Measurements from ENCODE around the gene TRABD2A.
"Not testable (repeated sequence)": the region's sequence is repeated elsewhere in the genome, so short reads cannot be mapped to it uniquely, and the experiment has no call there.

The TRABD2A gene
- 31.9 to 72.6 reads per million in 2 donors for total RNA-seq

GRCh38 chr2:84880645-84881521, at the start of gene TRABD2A:
TSS of gene TRABD2A (minus strand) at chr2:84881084. CDS start at chr2:84881039, 45 bp downstream.
- peak; percentile 29 for DNase-seq

- no peak for DNase-seq
Measured at GRCh38 chr2:84927275-84927627, 46.4 kb upstream of the TRABD2A start.

- DNase-seq, result peak; percentile 81
Measured at GRCh38 chr2:84925724-84926376, 45.0 kb upstream of the TRABD2A start.

- no peak for DNase-seq
Measured at GRCh38 chr2:84925336-84925723, 44.4 kb upstream of the TRABD2A start.

- no peak for DNase-seq
Measured at GRCh38 chr2:84924173-84925106, 43.6 kb upstream of the TRABD2A start.

GRCh38 chr2:84923009-84923408, 42.1 kb upstream of the TRABD2A start:
- DNase-seq, result no peak

GRCh38 chr2:84919885-84920580, 39.1 kb upstream of the TRABD2A start:
- DNase-seq, result no peak

- no peak for DNase-seq
Measured at GRCh38 chr2:84918430-84918829, 37.5 kb upstream of the TRABD2A start.

GRCh38 chr2:84917821-84918220, 36.9 kb upstream of the TRABD2A start:
- not testable (repeated sequence) for DNase-seq

GRCh38 chr2:84915675-84916074, 34.8 kb upstream of the TRABD2A start:
- not testable (repeated sequence) for DNase-seq

GRCh38 chr2:84914334-84914733, 33.5 kb upstream of the TRABD2A start:
- no peak for DNase-seq

GRCh38 chr2:84912984-84913383, 32.1 kb upstream of the TRABD2A start:
- no peak for DNase-seq

- no peak for DNase-seq
Measured at GRCh38 chr2:84911135-84911678, 30.3 kb upstream of the TRABD2A start.

GRCh38 chr2:84908948-84909713, 28.2 kb upstream of the TRABD2A start:
- DNase-seq, result no peak

- DNase-seq, result peak; percentile 36
Measured at GRCh38 chr2:84906900-84907714, 26.2 kb upstream of the TRABD2A start.

- peak; percentile 41 for DNase-seq
Measured at GRCh38 chr2:84906108-84906899, 25.4 kb upstream of the TRABD2A start.

GRCh38 chr2:84905181-84906107, 24.6 kb upstream of the TRABD2A start, which contains the start of gene TMSB10:
TSS of gene TMSB10 (plus strand) at chr2:84905656.
- DNase-seq, result peak; percentile 76

- DNase-seq, result no peak
Measured at GRCh38 chr2:84904717-84905174, 23.9 kb upstream of the TRABD2A start.

Measured in activated gamma-delta T cell (primary cell).